H1 (cell line): ENCODE results near the gene CRHR2. TPM values are rescaled to one million over a fixed set of nuclear protein-coding genes. Genes with fewer than 3 reads are reported as not detected.

Experiments used
- CTCF ChIA-PET: fragments of 300-600 bp; sonication (Branson Sonifier 250); formaldehyde crosslinking; loops from one replicate; lab custom pipeline; 2021; ENCODE audit not compliant: partially characterized antibody; lab: Charles Lee
- POLR2A ChIA-PET: fragments of 300-600 bp; sonication (Branson Sonifier 250); formaldehyde crosslinking; loops from one replicate; lab custom pipeline; 2021; ENCODE audit warnings: inconsistent platforms; ENCODE audit not compliant: partially characterized antibody; lab: Charles Lee
- DNase-seq, 2 experiments: peaks; one replicate each; pipeline versions ENCODE4 v3.0.0 to v3.0.0-alpha.2; 2010 to 2022; ENCODE audit warnings: low spot score in 2 of 2, low read depth in 1 of 2, mixed read lengths in 1 of 2
- FAIRE-seq: peaks from 2 replicates; lab custom pipeline; 2011; peaks lifted over from hg19 to GRCh38; lab: Jason Lieb, UNC
- H2AFZ ChIP-seq: 2 replicates; pipeline ENCODE4 v1.8.1; 2012; ENCODE audit warnings: low read length, inconsistent platforms
- H2AK5ac ChIP-seq: 2 replicates; pipeline ENCODE4 v1.6.1; 2013; ENCODE audit warnings: low read depth, low read length
- H2BK120ac ChIP-seq: replicated peaks from 2 replicates; pipeline ENCODE3; 2013; ENCODE audit warnings: low read depth, low read length, inconsistent platforms
- H2BK12ac ChIP-seq: 2 replicates; pipeline ENCODE4 v1.6.1; 2013; ENCODE audit warnings: low read depth, low read length
- H2BK15ac ChIP-seq: 2 replicates; pipeline ENCODE4 v1.6.1; 2013; ENCODE audit warnings: low read length
- H2BK20ac ChIP-seq: 2 replicates; pipeline ENCODE4 v1.6.1; 2013; ENCODE audit warnings: low read length
- H2BK5ac ChIP-seq: 2 replicates; pipeline ENCODE4 v1.6.1; 2013; ENCODE audit warnings: low read depth, low read length
- H3K14ac ChIP-seq: 2 replicates; pipeline ENCODE4 v1.6.1; 2013; ENCODE audit warnings: inconsistent platforms; ENCODE audit not compliant: insufficient read length
- H3K18ac ChIP-seq: 2 replicates; pipeline ENCODE4 v1.6.1; 2013; ENCODE audit warnings: low read length; ENCODE audit errors: extremely low read depth
- H3K23ac ChIP-seq: 2 replicates; pipeline ENCODE4 v1.6.1; 2013; ENCODE audit warnings: inconsistent platforms; ENCODE audit not compliant: insufficient read length
- H3K23me2 ChIP-seq: 2 replicates; pipeline ENCODE4 v1.6.1; 2013; ENCODE audit warnings: low read depth, low read length
- H3K27ac ChIP-seq: 2 replicates; pipeline ENCODE4 v1.6.1; 2011; ENCODE audit warnings: low read depth, low read length, inconsistent platforms
- H3K27me3 ChIP-seq, 4 experiments: replicated peaks in 1 of 4; 1 replicate in 1 of 4; 2 replicates in 3 of 4; pipeline versions ENCODE4 v1.6.1 to v1.8.1; 2011 to 2013; ENCODE audit warnings: low read length in 3 of 4, mild to moderate bottlenecking in 3 of 4, inconsistent platforms in 2 of 4, mixed read lengths in 2 of 4, moderate library complexity in 1 of 4; ENCODE audit not compliant: control insufficient read depth in 3 of 4, insufficient read depth in 3 of 4; ENCODE audit errors: extremely low read depth in 1 of 4
- H3K36me3 ChIP-seq, 4 experiments: 2 replicates each; pipeline versions ENCODE4 v1.6.1 to v1.8.1; 2011 to 2013; ENCODE audit warnings: mild to moderate bottlenecking in 4 of 4, low read length in 3 of 4, moderate library complexity in 2 of 4, control low read depth in 1 of 4, inconsistent platforms in 1 of 4; ENCODE audit not compliant: insufficient read depth in 4 of 4, control insufficient read depth in 2 of 4
- H3K4ac ChIP-seq: replicated peaks from 2 replicates; pipeline ENCODE3; 2013; ENCODE audit warnings: low read length, low read depth, mixed read lengths, inconsistent platforms; ENCODE audit not compliant: insufficient read length
- H3K4me1 ChIP-seq, 4 experiments: replicated peaks in 1 of 4; 1 replicate in 1 of 4; 2 replicates in 3 of 4; pipeline versions ENCODE4 v1.6.1 to v1.8.1; 2011 to 2013; ENCODE audit warnings: low read length in 3 of 4, inconsistent platforms in 2 of 4, mixed read lengths in 1 of 4; ENCODE audit not compliant: insufficient read depth in 4 of 4, control insufficient read depth in 3 of 4
- H3K4me2 ChIP-seq, 2 experiments: 2 replicates each; pipeline versions ENCODE4 v1.6.1 to v1.8.1; 2011 to 2013; ENCODE audit warnings: low read depth in 2 of 2, low read length in 2 of 2, control low read depth in 1 of 2, inconsistent platforms in 1 of 2, mild to moderate bottlenecking in 1 of 2; ENCODE audit not compliant: insufficient read depth in 1 of 2
- H3K4me3 ChIP-seq, 4 experiments: fragments of 200-600, 300-600 bp in 1 of 4; sonication (generic), shearing (Covaris generic), sonication (Bioruptor Twin) in 1 of 4; 2 replicates each; pipeline versions ENCODE4 v1.5.1 to v1.8.1; 2011 to 2016; ENCODE audit warnings: low read length in 4 of 4, low read depth in 3 of 4, control low read depth in 2 of 4, inconsistent platforms in 2 of 4, mild to moderate bottlenecking in 2 of 4, mixed read lengths in 1 of 4, moderate library complexity in 1 of 4; ENCODE audit not compliant: insufficient read depth in 2 of 4; ENCODE audit errors: extremely low read depth in 1 of 4
- H3K56ac ChIP-seq: replicated peaks from 2 replicates; pipeline ENCODE3; 2013; ENCODE audit warnings: low read depth, mild to moderate bottlenecking, mixed read lengths, low read length, inconsistent platforms; ENCODE audit not compliant: insufficient read length
- H3K79me1 ChIP-seq: 2 replicates; pipeline ENCODE4 v1.6.1; 2013; ENCODE audit warnings: low read depth, low read length, control low read depth
- H3K79me2 ChIP-seq, 2 experiments: 2 replicates each; pipeline versions ENCODE4 v1.6.1 to v1.8.1; 2012 to 2013; ENCODE audit warnings: low read length in 2 of 2, mild to moderate bottlenecking in 2 of 2, inconsistent platforms in 1 of 2; ENCODE audit not compliant: insufficient read depth in 2 of 2, control insufficient read depth in 1 of 2
- H3K9ac ChIP-seq, 4 experiments: replicated peaks in 1 of 4; 1 replicate in 1 of 4; 2 replicates in 3 of 4; pipeline versions ENCODE4 v1.6.1 to v1.8.1; 2011 to 2013; ENCODE audit warnings: low read depth in 3 of 4, low read length in 3 of 4, control low read depth in 2 of 4, mild to moderate bottlenecking in 2 of 4, moderate library complexity in 2 of 4, inconsistent platforms in 1 of 4; ENCODE audit errors: extremely low read depth in 1 of 4
- H3K9me3 ChIP-seq, 2 experiments: 2 replicates each; pipeline versions ENCODE4 v1.6.1 to v1.8.1; 2012 to 2013; ENCODE audit warnings: mild to moderate bottlenecking in 2 of 2, moderate library complexity in 2 of 2, control low read depth in 1 of 2, inconsistent platforms in 1 of 2, low read depth in 1 of 2, low read length in 1 of 2, mixed read lengths in 1 of 2; ENCODE audit not compliant: insufficient read depth in 2 of 2
- H4K20me1 ChIP-seq, 2 experiments: replicated peaks in 1 of 2; 2 replicates each; pipeline versions ENCODE3 to v1.8.1; 2011 to 2013; ENCODE audit warnings: inconsistent platforms in 2 of 2, low read length in 2 of 2, mild to moderate bottlenecking in 1 of 2; ENCODE audit not compliant: insufficient read depth in 2 of 2, control insufficient read depth in 1 of 2
- H4K5ac ChIP-seq: 2 replicates; pipeline ENCODE4 v1.6.1; 2013; ENCODE audit warnings: low read length, low read depth, mixed read lengths, inconsistent platforms; ENCODE audit not compliant: insufficient read length
- H4K8ac ChIP-seq: 2 replicates; pipeline ENCODE4 v1.8.0; 2013; ENCODE audit warnings: mild to moderate bottlenecking, moderate library complexity, low read length, inconsistent platforms; ENCODE audit not compliant: insufficient read depth; ENCODE audit errors: extremely low read depth
- H4K91ac ChIP-seq: replicated peaks from 2 replicates; pipeline ENCODE3; 2013; ENCODE audit warnings: low read length, mixed read lengths, inconsistent platforms; ENCODE audit not compliant: insufficient read length
- ATF2 ChIP-seq: IDR thresholded peaks from 2 replicates; pipeline ENCODE4 v1.6.1; 2012; ENCODE audit warnings: low read length, inconsistent platforms
- BACH1 ChIP-seq: IDR thresholded peaks from 2 replicates; pipeline ENCODE4 v1.6.1; 2012; ENCODE audit warnings: low read length, improper control_type of control experiment
- CEBPB ChIP-seq: IDR thresholded peaks from 2 replicates; pipeline ENCODE4 v1.6.1; 2012; ENCODE audit warnings: low read depth, low read length
- CHD2 ChIP-seq: IDR thresholded peaks from 2 replicates; pipeline ENCODE4 v1.6.1; 2012; ENCODE audit warnings: low read length, improper control_type of control experiment
- EZH2 ChIP-seq: fragments of 200-600 bp; sonication (generic); IDR thresholded peaks from 2 replicates; pipeline ENCODE4 v1.7.1; 2012; ENCODE audit warnings: low read depth, mild to moderate bottlenecking, moderate library complexity, low read length, inconsistent platforms; ENCODE audit not compliant: severe bottlenecking
- JUN ChIP-seq: IDR thresholded peaks from 2 replicates; pipeline ENCODE4 v1.6.1; 2011; ENCODE audit warnings: low read depth, mild to moderate bottlenecking, improper control_type of control experiment, low read length
- KDM4A ChIP-seq: IDR thresholded peaks from one replicate; pipeline ENCODE4 v1.7.1; 2012; ENCODE audit warnings: low read depth, mild to moderate bottlenecking, moderate library complexity, low read length, inconsistent platforms; ENCODE audit not compliant: severe bottlenecking
- MAFK ChIP-seq: IDR thresholded peaks from 2 replicates; pipeline ENCODE4 v1.6.1; 2012; ENCODE audit warnings: low read depth, mild to moderate bottlenecking, improper control_type of control experiment, low read length
- RAD21 ChIP-seq, 2 experiments: IDR thresholded peaks in 1 of 2; conservative IDR thresholded peaks in 1 of 2; 2 replicates each; pipeline ENCODE4 v1.6.1; 2011; ENCODE audit warnings: low read depth in 2 of 2, low read length in 2 of 2, improper control_type of control experiment in 1 of 2, inconsistent platforms in 1 of 2, mild to moderate bottlenecking in 1 of 2, moderate library complexity in 1 of 2
- SP2 ChIP-seq: IDR thresholded peaks from 2 replicates; pipeline ENCODE4 v1.6.1; 2012; ENCODE audit warnings: mild to moderate bottlenecking, low read length, inconsistent platforms
- SP4 ChIP-seq: IDR thresholded peaks from 2 replicates; pipeline ENCODE4 v1.6.1; 2012; ENCODE audit warnings: low read length, inconsistent platforms
- SUZ12 ChIP-seq: fragments of 200-600 bp; sonication (generic); IDR thresholded peaks from 2 replicates; pipeline ENCODE4 v1.6.1; 2012; ENCODE audit warnings: mild to moderate bottlenecking, inconsistent platforms, low read length, moderate library complexity, mixed read lengths
- YY1 ChIP-seq: IDR thresholded peaks from 2 replicates; pipeline ENCODE4 v1.6.1; 2011; ENCODE audit warnings: low read depth, mild to moderate bottlenecking, low read length
- WGBS, 2 experiments: shearing (Covaris generic) in 1 of 2; methylation state at CpG; one replicate each; pipeline versions ENCODE4 v1.1.6 to v1.1.7; 2013 to 2015; ENCODE audit warnings: low lambda C conversion rate in 2 of 2, mixed read lengths in 2 of 2, inconsistent platforms in 1 of 2, low coverage in 1 of 2, missing lambda C conversion rate in 1 of 2; ENCODE audit not compliant: insufficient replicate concordance in 2 of 2, insufficient coverage in 1 of 2, insufficient read length in 1 of 2; ENCODE audit errors: extremely low coverage in 1 of 2, missing lambda C conversion rate in 1 of 2; 5-methylcytosine and 5-hydroxymethylcytosine counted together
- polyA plus RNA-seq, 7 experiments: library from polyadenylated mRNA; depleted of rRNA in 3 of 7; stranded (reverse) in 5 of 7; unstranded in 2 of 7; fragments of >200 nt in 5 of 7; fragments of 200-250 nt in 2 of 7; gene quantifications; 1 replicate in 5 of 7; 2 replicates in 1 of 7; 4 replicates in 1 of 7; pipeline versions ENCODE4 v1.2.1 to v1.2.3, GENCODE V29; 2011 to 2013; ENCODE audit warnings: missing spikeins in 2 of 7, mixed read lengths in 2 of 7
- total RNA-seq: library from RNA; stranded (reverse); fragmentation: NEBNext Ultra II Directional; extraction: Animal tissue kit (Norgen Biotek cat#: 25700); gene quantifications from 2 replicates; pipeline ENCODE4 v1.2.1, GENCODE V29; 2021

CRHR2 gene
- total and polyA plus RNA-seq, 2 of the 8 experiments (the other 6 are each of a cell fraction or from before 2014, with no cell fraction given), result 0.37 to 1.3 TPM

GRCh38 chr7:30731581-30731980, 49.3 kb upstream of the CRHR2 start:
- DNase-seq (no peak), FAIRE-seq (no peak)
- WGBS, 2 experiments, result 90% methylated on average over 11 of the region's 11 CpGs; no CpG with 5 or more reads in 1 of the 2 experiments
- no peak for TF ChIP-seq SUZ12
- TF ChIP-seq ATF2, result no peak
- TF ChIP-seq CEBPB, result no peak
- TF ChIP-seq SP2, result no peak
- TF ChIP-seq CHD2, result no peak
- TF ChIP-seq MAFK, result no peak
- no peak for TF ChIP-seq KDM4A
- no peak for TF ChIP-seq BACH1
- TF ChIP-seq JUN, result no peak
- TF ChIP-seq EZH2, result no peak
- TF ChIP-seq RAD21 (IDR thresholded peaks at IDR 0.05 in 1 of 2, conservative IDR thresholded peaks at IDR 0.05 in 1 of 2; ENCODE audit: low read depth in 2 of 2, low read length in 2 of 2), result no peak
- TF ChIP-seq SP4, result no peak
- no peak for TF ChIP-seq YY1

More at GRCh38 chr7:30731581-30731980, 49.3 kb upstream of the CRHR2 start:
- H3K9me3 ChIP-seq, result no peaks in the 10 kb centered on the region
- H2AFZ ChIP-seq, result no peak overlapping the region
- no peak overlapping the region for H3K18ac ChIP-seq
- no peaks in the 10 kb centered on the region for H3K36me3 ChIP-seq
- H3K4me2 ChIP-seq, result no peak overlapping the region
- no peak overlapping the region for H3K27ac ChIP-seq
- CTCF ChIA-PET, result interaction anchor here (0.6 to 2.1 kb wide), 7 partner anchors 11 to 567 kb away, joined by 3 to 6 read pairs (median 3); partner anchors contain the start of gene CRHR2
- no peak overlapping the region for H4K5ac ChIP-seq
- 0 out of 2 replicates have a peak overlapping the region, but pooled peaks have one; percentile 39 for H2BK12ac ChIP-seq
- H4K20me1 ChIP-seq, result no peaks in the 10 kb centered on the region
- H4K91ac ChIP-seq, result no peak overlapping the region
- H3K27me3 ChIP-seq, result no peaks in the 10 kb centered on the region
- H2BK20ac ChIP-seq, result no peak overlapping the region
- no peaks in the 10 kb centered on the region for H3K23me2 ChIP-seq
- POLR2A ChIA-PET, result interaction anchor here (1.2 kb wide), 1 partner anchor 70 kb away, joined by 5 read pairs; no protein-coding TSS in a partner anchor
- H3K56ac ChIP-seq, result no peak overlapping the region
- H3K4me3 ChIP-seq, result no peak overlapping the region
- H3K79me2 ChIP-seq, result no peaks in the 10 kb centered on the region
- no peak overlapping the region for H2AK5ac ChIP-seq
- H3K14ac ChIP-seq, result no peak overlapping the region
- H2BK15ac ChIP-seq, result no peak overlapping the region
- no peak overlapping the region for H3K9ac ChIP-seq
- H2BK5ac ChIP-seq, result no peak overlapping the region
- no peak overlapping the region for H4K8ac ChIP-seq
- no peaks in the 10 kb centered on the region; the same call in 1 of the 2 replicates for H3K79me1 ChIP-seq
- no peak overlapping the region for H3K4ac ChIP-seq
- H3K23ac ChIP-seq, result no peak overlapping the region
- no peak overlapping the region for H2BK120ac ChIP-seq
- H3K4me1 ChIP-seq, result peaks cover 0 to 19% (median 11%) of the 10 kb centered on the region in 4 experiments; a peak in 6 of 7 replicates
